SK-N-MC (cell line): ENCODE measurements around the gene SLC25A11.

Experiments
- EZH2 ChIP-seq: fragments of 200-600 bp; sonication (generic); IDR thresholded peaks from one replicate; pipeline ENCODE4 v1.6.1; 2017; ENCODE audit warnings: antibody characterized with exemption
- FOXP2 ChIP-seq: optimal IDR thresholded peaks from 2 replicates; pipeline ENCODE3; 2011; ENCODE audit warnings: mild to moderate bottlenecking, moderate library complexity; ENCODE audit not compliant: insufficient read depth; ENCODE audit errors: extremely low read length, control extremely low read depth
- POLR2AphosphoS5 ChIP-seq: IDR thresholded peaks from 2 replicates; pipeline ENCODE4 v1.6.1; 2012; ENCODE audit warnings: mild to moderate bottlenecking, low read depth, low read length, borderline replicate concordance

DNA sequence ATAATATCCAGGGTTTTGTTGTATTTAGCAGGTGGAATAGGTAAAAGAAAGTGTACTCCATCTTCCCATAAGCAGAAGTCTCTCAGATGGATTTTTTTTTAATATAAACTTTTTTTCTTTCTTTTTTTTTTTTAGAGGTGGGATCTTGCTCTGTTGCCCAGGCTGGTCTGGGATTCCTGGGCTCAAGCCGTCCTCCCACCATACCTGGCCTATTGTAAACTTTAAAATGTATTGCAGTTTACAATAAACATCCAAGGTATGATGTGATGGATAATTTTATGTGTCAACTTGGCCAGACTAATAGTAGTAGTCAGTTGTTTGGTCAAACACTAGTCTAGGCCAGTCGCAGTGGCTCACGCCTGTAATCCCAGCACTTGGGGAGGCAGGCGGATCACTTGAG, 18.5 kb downstream of the SLC25A11 start:
- TF ChIP-seq POLR2AphosphoS5, result no peak
- no peak for TF ChIP-seq EZH2
- TF ChIP-seq FOXP2, result no peak
